Mesenchymal stem cell (in vitro differentiated cells and primary cell): ENCODE data around the gene SMOC2.

Experiments used
- DNase-seq: peaks from one replicate; pipeline ENCODE4 v3.0.0-alpha.2; 2013
- H2AFZ ChIP-seq: one replicate; pipeline ENCODE4 v1.6.1; 2013; ENCODE audit warnings: low read depth, mild to moderate bottlenecking, control low read depth, inconsistent platforms, low read length, moderate library complexity
- H2AK5ac ChIP-seq: 2 replicates; pipeline ENCODE4 v1.6.1; 2013; ENCODE audit warnings: low read length, moderate library complexity, mild to moderate bottlenecking, inconsistent platforms; ENCODE audit not compliant: severe bottlenecking
- H2BK120ac ChIP-seq: one replicate; pipeline ENCODE4 v1.6.1; 2013; ENCODE audit warnings: low read depth, mild to moderate bottlenecking, inconsistent platforms, low read length, moderate library complexity
- H2BK12ac ChIP-seq, 2 experiments: one replicate each; pipeline ENCODE4 v1.6.1; 2013; ENCODE audit warnings: inconsistent platforms in 2 of 2, low read length in 2 of 2, mild to moderate bottlenecking in 2 of 2, moderate library complexity in 2 of 2, control low read depth in 1 of 2
- H2BK15ac ChIP-seq: one replicate; pipeline ENCODE4 v1.6.1; 2013; ENCODE audit warnings: mild to moderate bottlenecking, low read depth, inconsistent platforms; ENCODE audit not compliant: poor library complexity, severe bottlenecking
- H2BK5ac ChIP-seq: 2 replicates; pipeline ENCODE4 v1.6.1; 2013; ENCODE audit warnings: low read depth, mild to moderate bottlenecking, low read length, control low read depth, inconsistent platforms; ENCODE audit not compliant: poor library complexity, severe bottlenecking
- H3K14ac ChIP-seq, 2 experiments: one replicate each; pipeline ENCODE4 v1.6.1; 2013; ENCODE audit warnings: inconsistent platforms in 2 of 2, low read length in 2 of 2, control low read depth in 1 of 2, mild to moderate bottlenecking in 1 of 2, moderate library complexity in 1 of 2
- H3K18ac ChIP-seq, 2 experiments: one replicate each; pipeline ENCODE4 v1.6.1; 2013; ENCODE audit warnings: inconsistent platforms in 2 of 2, low read length in 2 of 2, control low read depth in 1 of 2, low read depth in 1 of 2, mild to moderate bottlenecking in 1 of 2
- H3K23ac ChIP-seq, 2 experiments: one replicate each; pipeline ENCODE4 v1.6.1; 2013; ENCODE audit warnings: inconsistent platforms in 2 of 2, low read length in 2 of 2, mild to moderate bottlenecking in 2 of 2, moderate library complexity in 2 of 2, control low read depth in 1 of 2
- H3K27ac ChIP-seq: 2 replicates; pipeline ENCODE4 v1.5.1; 2013; ENCODE audit warnings: mild to moderate bottlenecking, moderate library complexity, low read length, control low read depth, inconsistent platforms; ENCODE audit not compliant: poor library complexity, severe bottlenecking
- H3K27me3 ChIP-seq, 2 experiments: 2 replicates each; pipeline versions ENCODE4 v1.6.1 to v1.7.0; 2013; ENCODE audit warnings: low read length in 2 of 2, mild to moderate bottlenecking in 2 of 2, moderate library complexity in 2 of 2, control low read depth in 1 of 2, inconsistent platforms in 1 of 2; ENCODE audit not compliant: control insufficient read depth in 1 of 2, insufficient read depth in 1 of 2
- H3K36me3 ChIP-seq, 2 experiments: 2 replicates each; pipeline versions ENCODE4 v1.6.1 to v1.7.0; 2013; ENCODE audit warnings: low read length in 2 of 2, control low read depth in 1 of 2, inconsistent platforms in 1 of 2, low read depth in 1 of 2, mild to moderate bottlenecking in 1 of 2; ENCODE audit not compliant: insufficient read depth in 2 of 2, control insufficient read depth in 1 of 2
- H3K4ac ChIP-seq, 2 experiments: one replicate each; pipeline ENCODE4 v1.6.1; 2013; ENCODE audit warnings: inconsistent platforms in 2 of 2, low read length in 2 of 2, mild to moderate bottlenecking in 2 of 2, moderate library complexity in 2 of 2, control low read depth in 1 of 2, low read depth in 1 of 2
- H3K4me1 ChIP-seq: 2 replicates; pipeline ENCODE4 v1.6.1; 2013; ENCODE audit warnings: low read depth, low read length, control low read depth; ENCODE audit not compliant: control insufficient read depth, insufficient read depth
- H3K4me2 ChIP-seq: 2 replicates; pipeline ENCODE4 v1.6.1; 2013; ENCODE audit warnings: low read length, mild to moderate bottlenecking, inconsistent platforms; ENCODE audit not compliant: poor library complexity, severe bottlenecking
- H3K4me3 ChIP-seq, 2 experiments: 2 replicates each; pipeline versions ENCODE4 v1.5.1 to v1.7.0; 2013; ENCODE audit warnings: low read length in 2 of 2, mild to moderate bottlenecking in 2 of 2, control low read depth in 1 of 2, low read depth in 1 of 2; ENCODE audit not compliant: insufficient read depth in 1 of 2
- H3K79me1 ChIP-seq: replicated peaks from 2 replicates; pipeline ENCODE4 v1.6.1; 2013; ENCODE audit warnings: mild to moderate bottlenecking, control low read depth, low read length, inconsistent platforms; ENCODE audit not compliant: poor library complexity, severe bottlenecking
- H3K9ac ChIP-seq: 2 replicates; pipeline ENCODE4 v1.7.0; 2013; ENCODE audit warnings: mild to moderate bottlenecking, low read length, moderate library complexity
- H3K9me3 ChIP-seq: 2 replicates; pipeline ENCODE4 v1.7.0; 2013; ENCODE audit warnings: mild to moderate bottlenecking, low read length; ENCODE audit not compliant: control insufficient read depth
- H4K8ac ChIP-seq: one replicate; pipeline ENCODE4 v1.6.1; 2013; ENCODE audit warnings: inconsistent platforms, mild to moderate bottlenecking, low read length, moderate library complexity
- H4K91ac ChIP-seq: one replicate; pipeline ENCODE4 v1.6.1; 2013; ENCODE audit warnings: mild to moderate bottlenecking, low read length, inconsistent platforms
- WGBS: methylation state at CpG from one replicate; pipeline ENCODE4 v1.1.7; 2013; ENCODE audit warnings: mixed read lengths; 5-methylcytosine and 5-hydroxymethylcytosine counted together

The SMOC2 gene

GRCh38 chr6:168462289-168462853 is 21.4 kb downstream of the SMOC2 start:
- Histone ChIP-seq H3K9ac (no peak overlapping the region), H2BK120ac (no peak overlapping the region), H4K8ac (no peak overlapping the region), H3K9me3 (no peaks in the 10 kb centered on the region), H3K27me3 (peaks cover 5% of the 10 kb centered on the region in 2 experiments), H2AFZ (no peak overlapping the region), H3K18ac (no peak overlapping the region), H2AK5ac (no peak overlapping the region), H2BK12ac (no peak overlapping the region), H4K91ac (no peak overlapping the region), H3K4ac (no peak overlapping the region), H3K4me2 (no peak overlapping the region), H3K23ac (no peak overlapping the region), H2BK15ac (no peak overlapping the region), H3K4me3 (no peak overlapping the region), H2BK5ac (no peak overlapping the region), H3K79me1 (no peaks in the 10 kb centered on the region), H3K36me3 (no peaks in the 10 kb centered on the region), H3K4me1 (peaks cover 2% of the 10 kb centered on the region), H3K14ac (no peak overlapping the region), H3K27ac (no peak overlapping the region)
- DNase-seq = no peak
- WGBS = 57% methylated on average over 8 of the region's 8 CpGs

DNA sequence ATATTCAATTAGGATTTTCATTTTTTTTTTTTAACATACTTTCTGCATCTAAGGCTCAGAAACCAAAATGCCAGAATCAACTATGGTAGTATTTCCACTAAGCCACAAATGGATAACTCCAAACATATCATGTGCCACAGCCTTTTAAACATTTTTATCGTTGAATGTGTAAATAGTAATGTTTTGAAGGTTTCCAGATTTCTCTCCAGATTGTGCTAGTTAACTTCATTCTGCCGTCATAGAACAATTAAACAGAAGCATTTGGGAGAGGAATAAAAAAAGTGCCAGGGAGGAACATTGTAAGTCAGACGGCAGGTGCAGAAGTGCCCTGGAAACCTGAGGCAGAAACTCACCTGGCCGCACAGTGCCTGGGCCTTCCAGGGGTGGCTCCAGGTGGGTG is 23.6 kb downstream of the SMOC2 start:
- no peak overlapping the region for H2BK15ac ChIP-seq
- no peak overlapping the region for H2AFZ ChIP-seq
- 95% methylated on average over 3 of the region's 4 CpGs for WGBS
- no peak overlapping the region for H3K9ac ChIP-seq
- no peaks in the 10 kb centered on the region for H3K9me3 ChIP-seq
- H3K18ac ChIP-seq = no peak overlapping the region
- no peak overlapping the region for H2BK12ac ChIP-seq
- no peaks in the 10 kb centered on the region for H3K79me1 ChIP-seq
- no peak overlapping the region for H3K4me2 ChIP-seq
- H3K14ac ChIP-seq = no peak overlapping the region
- H2BK120ac ChIP-seq = no peak overlapping the region
- DNase-seq = no peak
- H4K8ac ChIP-seq = no peak overlapping the region
- peaks cover 5% of the 10 kb centered on the region for H3K4me1 ChIP-seq
- peaks cover 5 to 10% of the 10 kb centered on the region in 2 experiments for H3K27me3 ChIP-seq
- H3K4ac ChIP-seq = no peak overlapping the region
- H3K27ac ChIP-seq = no peak overlapping the region
- no peaks in the 10 kb centered on the region for H3K36me3 ChIP-seq
- no peak overlapping the region for H4K91ac ChIP-seq
- H2AK5ac ChIP-seq = no peak overlapping the region
- no peak overlapping the region for H2BK5ac ChIP-seq
- H3K4me3 ChIP-seq = no peak overlapping the region
- no peak overlapping the region for H3K23ac ChIP-seq

- no peak overlapping the region for H2AK5ac ChIP-seq
- no peak overlapping the region for H2BK120ac ChIP-seq
- H3K27ac ChIP-seq = no peak overlapping the region
- peaks cover 20% of the 10 kb centered on the region for H3K9me3 ChIP-seq
- no peak overlapping the region for H4K91ac ChIP-seq
- H3K9ac ChIP-seq = no peak overlapping the region
- H2BK12ac ChIP-seq = no peak overlapping the region
- H2AFZ ChIP-seq = no peak overlapping the region
- H2BK15ac ChIP-seq = no peak overlapping the region
- DNase-seq = no peak
- peaks cover 5% of the 10 kb centered on the region for H3K4me1 ChIP-seq
- H3K18ac ChIP-seq = no peak overlapping the region
- no peak overlapping the region for H3K4me3 ChIP-seq
- H3K14ac ChIP-seq = no peak overlapping the region
- H3K4ac ChIP-seq = no peak overlapping the region
- WGBS = 80% methylated on average over 5 of the region's 5 CpGs
- no peak overlapping the region for H2BK5ac ChIP-seq
- H3K27me3 ChIP-seq = peaks cover 5 to 10% of the 10 kb centered on the region in 2 experiments
- no peak overlapping the region for H3K23ac ChIP-seq
- no peak overlapping the region for H4K8ac ChIP-seq
- H3K4me2 ChIP-seq = no peak overlapping the region
- H3K79me1 ChIP-seq = no peaks in the 10 kb centered on the region
- H3K36me3 ChIP-seq = no peaks in the 10 kb centered on the region
These were observed 27.1 kb downstream of the SMOC2 start for GRCh38 chr6:168468045-168468444.

- Histone ChIP-seq H3K9me3 (peaks cover 33% of the 10 kb centered on the region), H3K36me3 (no peaks in the 10 kb centered on the region), H3K9ac (no peak overlapping the region), H3K27ac (no peak overlapping the region), H3K79me1 (no peaks in the 10 kb centered on the region), H3K4me1 (peaks cover 5% of the 10 kb centered on the region), H3K4me3 (no peak overlapping the region), H2BK120ac (no peak overlapping the region), H3K27me3 (peaks cover 5 to 12% of the 10 kb centered on the region in 2 experiments), H4K8ac (no peak overlapping the region), H3K4ac (no peak overlapping the region), H3K18ac (no peak overlapping the region), H2AK5ac (no peak overlapping the region), H2AFZ (no peak overlapping the region), H3K23ac (no peak overlapping the region), H3K4me2 (no peak overlapping the region), H2BK5ac (no peak overlapping the region), H4K91ac (no peak overlapping the region), H2BK15ac (no peak overlapping the region), H2BK12ac (no peak overlapping the region), H3K14ac (no peak overlapping the region)
- no peak for DNase-seq
- WGBS = 69% methylated on average over 12 of the region's 14 CpGs
These were observed 28.5 kb downstream of the SMOC2 start for GRCh38 chr6:168469521-168469920.
